Spleen (tissue), 11 donors: Measurements from ENCODE around the gene P2RX7. TPM values are rescaled to one million over a fixed set of nuclear protein-coding genes. Genes with fewer than 3 reads are reported as not detected.

ENCODE experiments used
- DNase-seq: peaks from one replicate; pipeline ENCODE4 v3.0.0-alpha.2; 2020
- H3K27ac ChIP-seq, 8 donors: fragments of 200-600 bp; sonication (generic) in 7 of 8; 1 replicate in 4 of 8; 2 replicates in 4 of 8; pipeline versions ENCODE4 v1.5.0 to v1.8.0; 2016 to 2021; ENCODE audit warnings: inconsistent platforms in 4 of 8, mild to moderate bottlenecking in 4 of 8, moderate library complexity in 1 of 8
- H3K27me3 ChIP-seq, 7 donors: fragments of 200-600 bp; sonication (generic) in 6 of 7; replicated peaks in 1 of 7; 1 replicate in 4 of 7; 2 replicates in 3 of 7; pipeline versions ENCODE4 v1.5.0 to v1.8.0; 2016 to 2021; ENCODE audit warnings: inconsistent platforms in 3 of 7, mild to moderate bottlenecking in 1 of 7
- H3K36me3 ChIP-seq, 6 donors: fragments of 200-600 bp; sonication (generic) in 5 of 6; 1 replicate in 4 of 6; 2 replicates in 2 of 6; pipeline versions ENCODE4 v1.5.0 to v1.8.0; 2016 to 2021; ENCODE audit warnings: inconsistent platforms in 2 of 6
- H3K4me1 ChIP-seq, 6 donors: fragments of 200-600 bp; sonication (generic) in 5 of 6; 1 replicate in 3 of 6; 2 replicates in 3 of 6; pipeline versions ENCODE4 v1.5.0 to v1.8.0; 2016 to 2021; ENCODE audit warnings: inconsistent platforms in 3 of 6
- H3K4me3 ChIP-seq, 8 donors: fragments of 200-600 bp; sonication (generic) in 7 of 8; 1 replicate in 4 of 8; 2 replicates in 4 of 8; pipeline versions ENCODE4 v1.5.0 to v1.8.0; 2016 to 2021; ENCODE audit warnings: inconsistent platforms in 4 of 8, mild to moderate bottlenecking in 4 of 8, moderate library complexity in 2 of 8
- H3K9me3 ChIP-seq, 8 donors: fragments of 200-600 bp; sonication (generic) in 7 of 8; 1 replicate in 4 of 8; 2 replicates in 4 of 8; pipeline versions ENCODE4 v1.5.0 to v1.8.0; 2016 to 2021; ENCODE audit warnings: inconsistent platforms in 4 of 8
- CTCF ChIP-seq, 11 experiments: fragments of 200-600 bp in 7 of 11; fragments of 450-650 bp in 4 of 11; sonication (generic) in 4 of 11; IDR thresholded peaks in 8 of 11; conservative IDR thresholded peaks in 3 of 11; 1 replicate in 7 of 11; 2 replicates in 4 of 11; pipeline versions ENCODE4 v1.4.0 to v1.8.0; 2016 to 2021; ENCODE audit warnings: antibody characterized with exemption in 11 of 11, inconsistent platforms in 4 of 11, mild to moderate bottlenecking in 1 of 11
- POLR2A ChIP-seq, 3 donors: fragments of 450-650 bp; IDR thresholded peaks; one replicate each; pipeline ENCODE4 v1.5.1; 2017; ENCODE audit warnings: antibody characterized with exemption in 3 of 3, mild to moderate bottlenecking in 1 of 3
- POLR2AphosphoS5 ChIP-seq, 3 donors: sonication (generic); formaldehyde crosslinking; IDR thresholded peaks; one replicate each; pipeline ENCODE4 v1.5.1; 2017; ENCODE audit warnings: antibody characterized with exemption in 3 of 3
- WGBS, 5 donors: extraction: QIAGEN DNeasy Blood & Tissue Kit in 3 of 5; methylation state at CpG; one replicate each; pipeline versions ENCODE4 v1.1.5 to v1.1.7; 2013 to 2018; 5-methylcytosine and 5-hydroxymethylcytosine counted together
- intact Hi-C: fragments of 100-400 bp; cut with DNase I; formaldehyde crosslinking; loops from one replicate; pipeline ENCODE4 v1.15.0; 2023; ENCODE audit warnings: low total_unique reads
- polyA plus RNA-seq, 3 donors: library from polyadenylated mRNA; stranded (reverse); fragments of 200-250 nt; gene quantifications; one replicate each; pipeline ENCODE4 v1.2.1, GENCODE V29; 2013
- total RNA-seq, 7 donors: library from RNA; depleted of rRNA in 3 of 7; stranded (reverse); fragments of >200 nt in 3 of 7; fragmentation: NEBNext Ultra II Directional in 4 of 7; extraction: Animal tissue kit (Norgen Biotek cat#: 25700) in 4 of 7; gene quantifications; one replicate each; pipeline versions ENCODE4 v1.1.0 to v1.2.1, GENCODE V29; 2016 to 2021
- donor health status: healthy with polysubstance abuse.
- donor health status: DM: no; HTN: no; CAD: no; lungs with moderate emphysema.
- donor health status: DM: no; HTN: no; CAD: no.
- donor health status: Bipolar disorder and iron deficiency.
- donor health status: healthy.
- donor health status: DM: no; HTN: no; CAD: no.
- donor health status: DM: yes; HTN: yes; CAD: no.

The P2RX7 gene
- total and polyA plus RNA-seq, 10 donors: 1.8 to 12.3 (median 9.0) TPM

GRCh38 chr12:121182222-121182893, 49.7 kb downstream of the P2RX7 start:
- no peaks in the 10 kb centered on the region for H3K27me3 ChIP-seq
- intact Hi-C loops: no loop called here
- peaks cover 0 to 12% (median 0%) of the 10 kb centered on the region in 8 donors for H3K9me3 ChIP-seq
- no peak overlapping the region for H3K27ac ChIP-seq
- WGBS, 5 donors: 52 to 86% (median 85%) methylated on average over 3 of the region's 3 CpGs
- H3K4me1 ChIP-seq: peaks cover 0 to 17% (median 8%) of the 10 kb centered on the region in 6 donors
- DNase-seq: no peak
- TF ChIP-seq POLR2A (IDR thresholded peaks at IDR 0.05) (no peak), POLR2AphosphoS5 (IDR thresholded peaks at IDR 0.05) (no peak), CTCF (IDR thresholded peaks at IDR 0.05 in 8 of 11, conservative IDR thresholded peaks at IDR 0.05 in 3 of 11) (no peak)
- no peak overlapping the region for H3K4me3 ChIP-seq
- H3K36me3 ChIP-seq: peaks cover 0 to 63% (median 17%) of the 10 kb centered on the region in 6 donors

GRCh38 chr12:121184425-121184824, 51.7 kb downstream of the P2RX7 start:
- peaks cover 0 to 12% (median 0%) of the 10 kb centered on the region in 8 donors for H3K9me3 ChIP-seq
- H3K27me3 ChIP-seq: no peaks in the 10 kb centered on the region
- H3K36me3 ChIP-seq: peaks cover 0 to 44% (median 16%) of the 10 kb centered on the region in 6 donors
- DNase-seq: no peak
- 84 to 96% (median 92%) methylated on average over 9 to 15 of the region's 15 CpGs for WGBS, 5 donors
- H3K4me1 ChIP-seq: peaks cover 0 to 17% (median 8%) of the 10 kb centered on the region in 6 donors
- no peak overlapping the region for H3K27ac ChIP-seq
- H3K4me3 ChIP-seq: no peak overlapping the region
- TF ChIP-seq POLR2AphosphoS5 (IDR thresholded peaks at IDR 0.05) (no peak), CTCF (IDR thresholded peaks at IDR 0.05 in 8 of 11, conservative IDR thresholded peaks at IDR 0.05 in 3 of 11) (no peak), POLR2A (IDR thresholded peaks at IDR 0.05) (no peak)
- intact Hi-C loops: no loop called here

GRCh38 chr12:121184984-121185889, 52.6 kb downstream of the P2RX7 start:
- Histone ChIP-seq H3K4me1 (peaks cover 0 to 18% (median 9%) of the 10 kb centered on the region in 6 donors), H3K27me3 (no peaks in the 10 kb centered on the region), H3K9me3 (peaks cover 0 to 12% (median 0%) of the 10 kb centered on the region in 8 donors), H3K27ac (peak overlapping the region in 4 of 8 donors; percentile 5 to 62 (median 28)), H3K36me3 (peaks cover 0 to 37% (median 15%) of the 10 kb centered on the region in 6 donors), H3K4me3 (no peak overlapping the region)
- WGBS, 5 donors: 81 to 92% (median 87%) methylated on average over 7 of the region's 7 CpGs
- no peak for TF ChIP-seq POLR2AphosphoS5 (IDR thresholded peaks at IDR 0.05)
- no peak for TF ChIP-seq CTCF (IDR thresholded peaks at IDR 0.05 in 8 of 11, conservative IDR thresholded peaks at IDR 0.05 in 3 of 11)
- TF ChIP-seq POLR2A (IDR thresholded peaks at IDR 0.05): no peak
- intact Hi-C loops: no loop called here
- no peak for DNase-seq

- intact Hi-C loops: no loop called here
- WGBS, 5 donors: 71 to 80% (median 77%) methylated on average over 2 of the region's 2 CpGs
These were observed 54.1 kb downstream of the P2RX7 start for GRCh38 chr12:121186826-121187225.

More at GRCh38 chr12:121186826-121187225, 54.1 kb downstream of the P2RX7 start:
- peaks cover 0 to 6% (median 0%) of the 10 kb centered on the region in 8 donors for H3K9me3 ChIP-seq
- TF ChIP-seq POLR2AphosphoS5 (IDR thresholded peaks at IDR 0.05) (no peak), POLR2A (IDR thresholded peaks at IDR 0.05) (no peak), CTCF (IDR thresholded peaks at IDR 0.05 in 8 of 11, conservative IDR thresholded peaks at IDR 0.05 in 3 of 11) (no peak)
- no peak overlapping the region for H3K27ac ChIP-seq
- peaks cover 0 to 21% (median 12%) of the 10 kb centered on the region in 6 donors for H3K36me3 ChIP-seq
- no peak for DNase-seq
- peaks cover 0 to 26% (median 15%) of the 10 kb centered on the region in 6 donors for H3K4me1 ChIP-seq
- no peaks in the 10 kb centered on the region for H3K27me3 ChIP-seq
- H3K4me3 ChIP-seq: no peak overlapping the region
